Measurements from ENCODE around the gene COL7A1.

The COL7A1 gene

GRCh38 chr3:48629894-48630293, 34.8 kb upstream of the COL7A1 start:
- peaks cover 13% of the 10 kb centered on the region for H3K36me3 ChIP-seq (ENCODE audit: insufficient read depth, low read length)
- no peaks in the 10 kb centered on the region for H3K9me3 ChIP-seq (ENCODE audit: control insufficient read depth, insufficient read depth, low read length)
- H3K4me1 ChIP-seq (ENCODE audit: insufficient read depth, low read length) = 0 out of 2 replicates have a peak, but pooled peaks cover 7% of the 10 kb centered on the region
- no peak overlapping the region for H3K9ac ChIP-seq (ENCODE audit: low read depth, low read length)

- Histone ChIP-seq H3K36me3 (ENCODE audit: insufficient read depth, low read length) (peaks cover 13% of the 10 kb centered on the region), H3K9ac (ENCODE audit: low read depth, low read length) (no peak overlapping the region), H3K4me1 (ENCODE audit: insufficient read depth, low read length) (peaks cover 7% of the 10 kb centered on the region; the same call in 1 of the 2 replicates), H3K9me3 (ENCODE audit: control insufficient read depth, insufficient read depth, low read length) (no peaks in the 10 kb centered on the region)
Measured at GRCh38 chr3:48628277-48629017, 33.3 kb upstream of the COL7A1 start.

GRCh38 chr3:48625600-48625999, 30.5 kb upstream of the COL7A1 start:
- Histone ChIP-seq H3K9me3 (ENCODE audit: control insufficient read depth, insufficient read depth, low read length) (no peaks in the 10 kb centered on the region), H3K36me3 (ENCODE audit: insufficient read depth, low read length) (peaks cover 6% of the 10 kb centered on the region), H3K4me1 (ENCODE audit: insufficient read depth, low read length) (peaks cover 7% of the 10 kb centered on the region; the same call in 1 of the 2 replicates), H3K9ac (ENCODE audit: low read depth, low read length) (no peak overlapping the region)

- Histone ChIP-seq H3K4me1 (ENCODE audit: insufficient read depth, low read length) (peaks cover 7% of the 10 kb centered on the region; the same call in 1 of the 2 replicates), H3K9ac (ENCODE audit: low read depth, low read length) (no peak overlapping the region), H3K9me3 (ENCODE audit: control insufficient read depth, insufficient read depth, low read length) (no peaks in the 10 kb centered on the region), H3K36me3 (ENCODE audit: insufficient read depth, low read length) (peaks cover 9% of the 10 kb centered on the region)
Measured at GRCh38 chr3:48624767-48625166, 29.6 kb upstream of the COL7A1 start.

GRCh38 chr3:48623851-48624547, 28.9 kb upstream of the COL7A1 start:
- peaks cover 6% of the 10 kb centered on the region for H3K36me3 ChIP-seq (ENCODE audit: insufficient read depth, low read length)

GRCh38 chr3:48621461-48621869, 26.3 kb upstream of the COL7A1 start, which contains the start of gene TMEM89:
TMEM89 (minus strand) TSS chr3:48621769; CDS start chr3:48621756, 13 bp downstream.
- no peak within 1 kb of the TSS for H3K9ac ChIP-seq (ENCODE audit: low read depth, low read length)
- peaks cover 6% of the 10 kb centered on the region for H3K36me3 ChIP-seq (ENCODE audit: insufficient read depth, low read length)
- peaks cover 7% of the 10 kb centered on the region; the same call in 1 of the 2 replicates for H3K4me1 ChIP-seq (ENCODE audit: insufficient read depth, low read length)
- H3K9me3 ChIP-seq (ENCODE audit: control insufficient read depth, insufficient read depth, low read length) = peaks cover 11% of the 10 kb centered on the region

More at GRCh38 chr3:48623851-48624547, 28.9 kb upstream of the COL7A1 start:
- H3K9me3 ChIP-seq (ENCODE audit: control insufficient read depth, insufficient read depth, low read length) = no peaks in the 10 kb centered on the region
- H3K9ac ChIP-seq (ENCODE audit: low read depth, low read length) = no peak overlapping the region
- H3K4me1 ChIP-seq (ENCODE audit: insufficient read depth, low read length) = peaks cover 7% of the 10 kb centered on the region; the same call in 1 of the 2 replicates

GRCh38 chr3:48619541-48620524, 24.7 kb upstream of the COL7A1 start:
- Histone ChIP-seq H3K36me3 (ENCODE audit: insufficient read depth, low read length) (peaks cover 4% of the 10 kb centered on the region; the same call in 1 of the 2 replicates), H3K9me3 (ENCODE audit: control insufficient read depth, insufficient read depth, low read length) (peaks cover 11% of the 10 kb centered on the region), H3K9ac (ENCODE audit: low read depth, low read length) (no peak overlapping the region), H3K4me1 (ENCODE audit: insufficient read depth, low read length) (peaks cover 7% of the 10 kb centered on the region; the same call in 1 of the 2 replicates)

- peaks cover 11% of the 10 kb centered on the region for H3K9me3 ChIP-seq (ENCODE audit: control insufficient read depth, insufficient read depth, low read length)
- H3K9ac ChIP-seq (ENCODE audit: low read depth, low read length) = no peak overlapping the region
- peaks cover 4% of the 10 kb centered on the region; the same call in 1 of the 2 replicates for H3K36me3 ChIP-seq (ENCODE audit: insufficient read depth, low read length)
- H3K4me1 ChIP-seq (ENCODE audit: insufficient read depth, low read length) = no peaks in the 10 kb centered on the region
Measured at GRCh38 chr3:48617559-48617958, 22.4 kb upstream of the COL7A1 start.

GRCh38 chr3:48614044-48614443, 18.9 kb upstream of the COL7A1 start:
- peaks cover 4% of the 10 kb centered on the region; the same call in 1 of the 2 replicates for H3K4me1 ChIP-seq (ENCODE audit: insufficient read depth, low read length)
- no peaks in the 10 kb centered on the region for H3K36me3 ChIP-seq (ENCODE audit: insufficient read depth, low read length)
- no peak overlapping the region for H3K9ac ChIP-seq (ENCODE audit: low read depth, low read length)
- H3K9me3 ChIP-seq (ENCODE audit: control insufficient read depth, insufficient read depth, low read length) = peaks cover 11% of the 10 kb centered on the region

- peaks cover 6% of the 10 kb centered on the region; the same call in 1 of the 2 replicates for H3K36me3 ChIP-seq (ENCODE audit: insufficient read depth, low read length)
- peaks cover 7% of the 10 kb centered on the region; the same call in 1 of the 2 replicates for H3K4me1 ChIP-seq (ENCODE audit: insufficient read depth, low read length)
- peaks cover 4% of the 10 kb centered on the region for H3K9me3 ChIP-seq (ENCODE audit: control insufficient read depth, insufficient read depth, low read length)
- no peak overlapping the region for H3K9ac ChIP-seq (ENCODE audit: low read depth, low read length)
Measured at GRCh38 chr3:48612309-48612708, 17.2 kb upstream of the COL7A1 start.

- Histone ChIP-seq H3K36me3 (ENCODE audit: insufficient read depth, low read length) (peaks cover 26% of the 10 kb centered on the region), H3K9me3 (ENCODE audit: control insufficient read depth, insufficient read depth, low read length) (no peaks in the 10 kb centered on the region), H3K4me1 (ENCODE audit: insufficient read depth, low read length) (peaks cover 7% of the 10 kb centered on the region; the same call in 1 of the 2 replicates), H3K9ac (ENCODE audit: low read depth, low read length) (peak within 1 kb of the TSS; percentile 95)
Measured at GRCh38 chr3:48609088-48610005, 14.2 kb upstream of the COL7A1 start, which contains the start of gene UQCRC1. UQCRC1 (minus strand) TSS chr3:48609646; CDS start chr3:48609620, 26 bp downstream.

- Histone ChIP-seq H3K36me3 (ENCODE audit: insufficient read depth, low read length) (peaks cover 38% of the 10 kb centered on the region), H3K4me1 (ENCODE audit: insufficient read depth, low read length) (peaks cover 7% of the 10 kb centered on the region; the same call in 1 of the 2 replicates), H3K9me3 (ENCODE audit: control insufficient read depth, insufficient read depth, low read length) (no peaks in the 10 kb centered on the region), H3K9ac (ENCODE audit: low read depth, low read length) (no peak overlapping the region)
Measured at GRCh38 chr3:48607519-48607918, 12.4 kb upstream of the COL7A1 start.

- H3K9ac ChIP-seq (ENCODE audit: low read depth, low read length) = no peak overlapping the region
- H3K9me3 ChIP-seq (ENCODE audit: control insufficient read depth, insufficient read depth, low read length) = no peaks in the 10 kb centered on the region
- H3K36me3 ChIP-seq (ENCODE audit: insufficient read depth, low read length) = peaks cover 48% of the 10 kb centered on the region
- peaks cover 26% of the 10 kb centered on the region; the same call in 1 of the 2 replicates for H3K4me1 ChIP-seq (ENCODE audit: insufficient read depth, low read length)
Measured at GRCh38 chr3:48601622-48601994, 6.5 kb upstream of the COL7A1 start.

All from ES-I3 (cell line).